ENCODE results near the gene MICAL2.

DNA sequence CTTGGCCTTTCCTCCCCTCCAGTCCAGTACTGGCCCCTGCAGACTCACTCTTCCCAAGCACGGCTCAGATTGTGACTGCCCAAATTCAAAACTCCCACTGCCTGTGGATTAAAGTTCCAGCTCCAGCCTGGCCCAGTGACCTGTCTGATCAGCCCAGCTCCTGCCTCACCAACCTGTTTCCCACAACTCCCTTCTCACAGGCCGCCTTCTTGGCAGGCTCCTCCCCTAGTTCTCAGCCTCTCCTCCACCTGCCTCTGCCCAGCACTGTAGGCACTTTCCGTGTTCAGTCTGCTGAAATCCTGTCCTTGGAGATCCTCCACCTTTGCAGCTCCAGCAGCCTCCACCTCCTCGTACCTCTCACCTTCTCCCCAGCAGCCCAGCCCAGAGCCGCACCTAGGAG lies 68.6 kb downstream of the MICAL2 start:
- TF ChIP-seq POLR2A (IDR thresholded peaks at IDR 0.05; ENCODE audit: low read depth, low read length) = no peak
- no peak for TF ChIP-seq CHD4 (IDR thresholded peaks at IDR 0.05)
- no peak for TF ChIP-seq POU2F2 (IDR thresholded peaks at IDR 0.05; ENCODE audit: borderline replicate concordance, low read depth, low read length)
- no peak for TF ChIP-seq MEF2A (IDR thresholded peaks at IDR 0.05; ENCODE audit: insufficient read depth, low read depth, low read length)
- TF ChIP-seq, protein P1, sequence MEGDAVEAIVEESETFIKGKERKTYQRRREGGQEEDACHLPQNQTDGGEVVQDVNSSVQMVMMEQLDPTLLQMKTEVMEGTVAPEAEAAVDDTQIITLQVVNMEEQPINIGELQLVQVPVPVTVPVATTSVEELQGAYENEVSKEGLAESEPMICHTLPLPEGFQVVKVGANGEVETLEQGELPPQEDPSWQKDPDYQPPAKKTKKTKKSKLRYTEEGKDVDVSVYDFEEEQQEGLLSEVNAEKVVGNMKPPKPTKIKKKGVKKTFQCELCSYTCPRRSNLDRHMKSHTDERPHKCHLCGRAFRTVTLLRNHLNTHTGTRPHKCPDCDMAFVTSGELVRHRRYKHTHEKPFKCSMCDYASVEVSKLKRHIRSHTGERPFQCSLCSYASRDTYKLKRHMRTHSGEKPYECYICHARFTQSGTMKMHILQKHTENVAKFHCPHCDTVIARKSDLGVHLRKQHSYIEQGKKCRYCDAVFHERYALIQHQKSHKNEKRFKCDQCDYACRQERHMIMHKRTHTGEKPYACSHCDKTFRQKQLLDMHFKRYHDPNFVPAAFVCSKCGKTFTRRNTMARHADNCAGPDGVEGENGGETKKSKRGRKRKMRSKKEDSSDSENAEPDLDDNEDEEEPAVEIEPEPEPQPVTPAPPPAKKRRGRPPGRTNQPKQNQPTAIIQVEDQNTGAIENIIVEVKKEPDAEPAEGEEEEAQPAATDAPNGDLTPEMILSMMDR (IDR thresholded peaks at IDR 0.05 in 2 of 3, conservative IDR thresholded peaks at IDR 0.05 in 1 of 3; ENCODE audit: control insufficient read depth in 2 of 3, extremely low read depth in 1 of 3, insufficient read depth in 1 of 3, low read depth in 3 of 3, low read length in 3 of 3) = no peak
- no peak for TF ChIP-seq MXI1 (IDR thresholded peaks at IDR 0.05; ENCODE audit: low read depth, low read length)
